ENCODE results near the gene TMEM59L.
"Not testable (repeated sequence)": the region's sequence is repeated elsewhere in the genome, so short reads cannot be mapped to it uniquely, and the experiment has no call there.

TMEM59L gene

GRCh38 chr19:18612772-18613588 is at the start of gene TMEM59L:
TSS of gene TMEM59L (plus strand) at chr19:18612870. CDS start at chr19:18612959, 89 bp downstream.
- DNase-seq: no peak

GRCh38 chr19:18566953-18567352 is 45.7 kb upstream of the TMEM59L start:
- no peak for DNase-seq

- no peak for DNase-seq
Measured at GRCh38 chr19:18568367-18568766, 44.3 kb upstream of the TMEM59L start.

- DNase-seq: peak; percentile 98
Measured at GRCh38 chr19:18571564-18572344, 40.9 kb upstream of the TMEM59L start, which contains the start of gene UBA52. TSS of gene UBA52 (plus strand) at chr19:18571857. CDS start at chr19:18573301, 1,444 bp downstream.

GRCh38 chr19:18574691-18575291 is 37.9 kb upstream of the TMEM59L start:
- DNase-seq: no peak

GRCh38 chr19:18576383-18576782 is 36.3 kb upstream of the TMEM59L start:
- DNase-seq: no peak

- no peak for DNase-seq
Measured at GRCh38 chr19:18577365-18577914, 35.2 kb upstream of the TMEM59L start.

GRCh38 chr19:18580311-18580710 is 32.4 kb upstream of the TMEM59L start:
- no peak for DNase-seq

- DNase-seq: no peak
Measured at GRCh38 chr19:18586306-18586705, 26.4 kb upstream of the TMEM59L start.

- DNase-seq: no peak
Measured at GRCh38 chr19:18587561-18587960, 25.1 kb upstream of the TMEM59L start.

GRCh38 chr19:18587962-18588610 is 24.6 kb upstream of the TMEM59L start:
- DNase-seq: no peak

GRCh38 chr19:18588611-18589379 is 23.9 kb upstream of the TMEM59L start, which contains the start of gene REX1BD:
TSS of gene REX1BD (plus strand) at chr19:18588798. CDS start at chr19:18588802, 4 bp downstream.
- peak; percentile 60 for DNase-seq

- DNase-seq: peak; percentile 53
Measured at GRCh38 chr19:18589380-18590272, 23.0 kb upstream of the TMEM59L start.

GRCh38 chr19:18590273-18591272 is 22.1 kb upstream of the TMEM59L start:
- DNase-seq: no peak

GRCh38 chr19:18591735-18592385 is 20.8 kb upstream of the TMEM59L start:
- no peak for DNase-seq

- DNase-seq: not testable (repeated sequence)
Measured at GRCh38 chr19:18592732-18593131, 19.9 kb upstream of the TMEM59L start.

- DNase-seq: no peak
Measured at GRCh38 chr19:18593367-18594095, 19.1 kb upstream of the TMEM59L start.

All from COR-L47 (cell line).